ENCODE measurements around the gene CYP1A2. TPM values are rescaled to one million over a fixed set of nuclear protein-coding genes. Genes with fewer than 3 reads are reported as not detected.

The CYP1A2 gene
- total and polyA plus RNA-seq, 9 of the 15 experiments (the other 6 are each of a cell fraction or from before 2014, with no cell fraction given) = not detected

GRCh38 chr15:74750751-74751150, 2.1 kb downstream of the CYP1A2 start:
- BruUV-seq (replicated peaks) = no TSS peak
- Histone ChIP-seq H3K9me3 (replicated peaks; ENCODE audit: control insufficient read depth, insufficient read depth, low read depth, low read length) (no peaks in the 10 kb centered on the region), H3K4me1 (replicated peaks in 1 of 2; ENCODE audit: control insufficient read depth in 2 of 2, insufficient read depth in 2 of 2, low read length in 2 of 2) (no peaks in the 10 kb centered on the region), H4K20me1 (replicated peaks; ENCODE audit: control insufficient read depth, insufficient read depth, low read length) (no peaks in the 10 kb centered on the region; the same call in 1 of the 2 replicates), H3K9ac (ENCODE audit: insufficient read depth in 1 of 2, low read depth in 2 of 2, low read length in 2 of 2) (no peak overlapping the region), H3K9me1 (ENCODE audit: control insufficient read depth, insufficient read depth, low read length) (no peaks in the 10 kb centered on the region), H3K27ac (ENCODE audit: extremely low read depth, low read depth, low read length) (no peak overlapping the region), H3K36me3 (ENCODE audit: control insufficient read depth, insufficient read depth, low read length) (no peaks in the 10 kb centered on the region), H3K79me2 (ENCODE audit: control insufficient read depth, insufficient read depth, low read length) (no peaks in the 10 kb centered on the region), H2AFZ (ENCODE audit: low read depth, low read length) (no peak overlapping the region), H3K27me3 (ENCODE audit: control insufficient read depth in 2 of 2, insufficient read depth in 2 of 2, low read length in 2 of 2) (peaks cover 31 to 75% of the 10 kb centered on the region in 2 experiments), H3K4me2 (ENCODE audit: insufficient read depth, low read length) (no peak overlapping the region), H3K4me3 (no peak overlapping the region)
- CTCF ChIA-PET (ENCODE audit: low intra/inter-chr PET ratio) = no interaction called here
- DNase-seq (ENCODE audit: extremely low read depth in 1 of 4, low spot score in 3 of 4) (no peak), ATAC-seq (no peak), FAIRE-seq (no peak)
- in situ Hi-C loops (cut with MboI) (no loop called here), intact Hi-C loops (cut with micrococcal nuclease) (no loop called here)
- POLR2A ChIA-PET = interaction anchor here (0.6 kb wide), 1 partner anchor 19 kb away, joined by 4 read pairs; no protein-coding TSS in a partner anchor
- WGBS (ENCODE audit: insufficient coverage, low coverage, missing lambda C conversion rate) = 7% methylated on average over 2 of the region's 2 CpGs
- TF ChIP-seq, protein P1, sequence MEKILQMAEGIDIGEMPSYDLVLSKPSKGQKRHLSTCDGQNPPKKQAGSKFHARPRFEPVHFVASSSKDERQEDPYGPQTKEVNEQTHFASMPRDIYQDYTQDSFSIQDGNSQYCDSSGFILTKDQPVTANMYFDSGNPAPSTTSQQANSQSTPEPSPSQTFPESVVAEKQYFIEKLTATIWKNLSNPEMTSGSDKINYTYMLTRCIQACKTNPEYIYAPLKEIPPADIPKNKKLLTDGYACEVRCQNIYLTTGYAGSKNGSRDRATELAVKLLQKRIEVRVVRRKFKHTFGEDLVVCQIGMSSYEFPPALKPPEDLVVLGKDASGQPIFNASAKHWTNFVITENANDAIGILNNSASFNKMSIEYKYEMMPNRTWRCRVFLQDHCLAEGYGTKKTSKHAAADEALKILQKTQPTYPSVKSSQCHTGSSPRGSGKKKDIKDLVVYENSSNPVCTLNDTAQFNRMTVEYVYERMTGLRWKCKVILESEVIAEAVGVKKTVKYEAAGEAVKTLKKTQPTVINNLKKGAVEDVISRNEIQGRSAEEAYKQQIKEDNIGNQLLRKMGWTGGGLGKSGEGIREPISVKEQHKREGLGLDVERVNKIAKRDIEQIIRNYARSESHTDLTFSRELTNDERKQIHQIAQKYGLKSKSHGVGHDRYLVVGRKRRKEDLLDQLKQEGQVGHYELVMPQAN (IDR thresholded peaks at IDR 0.05; ENCODE audit: borderline replicate concordance) = no peak
- no peak for TF ChIP-seq ZNF444 (CRISPR knock-in tag; IDR thresholded peaks at IDR 0.05)
- TF ChIP-seq ERF (CRISPR knock-in tag; IDR thresholded peaks at IDR 0.05) = no peak
- no peak for TF ChIP-seq TEAD4 (IDR thresholded peaks at IDR 0.05; ENCODE audit: low read length)
- no peak for TF ChIP-seq TEAD4 (CRISPR knock-in tag; IDR thresholded peaks at IDR 0.05; ENCODE audit: borderline replicate concordance)
- TF ChIP-seq ZFPM2 (CRISPR knock-in tag; IDR thresholded peaks at IDR 0.05) = no peak
- no peak for TF ChIP-seq PCBP1 (IDR thresholded peaks at IDR 0.05; ENCODE audit: low read depth, low read length, poor library complexity, severe bottlenecking)
- TF ChIP-seq RREB1 (CRISPR knock-in tag; IDR thresholded peaks at IDR 0.05) = no peak
- TF ChIP-seq ELK1 (CRISPR knock-in tag; IDR thresholded peaks at IDR 0.05) = no peak
- TF ChIP-seq TAF9B (IDR thresholded peaks at IDR 0.05; ENCODE audit: partially characterized antibody) = no peak
- no peak for TF ChIP-seq CHD1 (IDR thresholded peaks at IDR 0.05; ENCODE audit: low read length)
- TF ChIP-seq ZNF165 (CRISPR knock-in tag; IDR thresholded peaks at IDR 0.05; ENCODE audit: borderline replicate concordance) = no peak
- no peak for TF ChIP-seq SMC3 (conservative IDR thresholded peaks at IDR 0.05; ENCODE audit: insufficient read depth, low read depth, low read length)
- TF ChIP-seq KAT2B (IDR thresholded peaks at IDR 0.05; ENCODE audit: low read depth, low read length) = no peak
- no peak for TF ChIP-seq ZNF184 (CRISPR knock-in tag; IDR thresholded peaks at IDR 0.05)
- TF ChIP-seq ZNF778 (CRISPR knock-in tag; IDR thresholded peaks at IDR 0.05) = no peak

Measured in K562 (cell line).